HAP-1 (cell line): Measurements from ENCODE around the gene RTTN.

Experiments
- DNase-seq, 2 experiments: peaks; one replicate each; pipeline ENCODE4 v3.0.0-alpha.2; 2016 to 2020; ENCODE audit warnings: low spot score in 2 of 2
- H3K27me3 ChIP-seq: fragments of 250-450 bp; sonication (Bioruptor Pico); 2 replicates; pipeline ENCODE4 v1.5.1; 2020; ENCODE audit warnings: low read depth, mild to moderate bottlenecking, moderate library complexity
- H3K36me3 ChIP-seq: fragments of 250-450 bp; sonication (Bioruptor Pico); replicated peaks from 2 replicates; pipeline ENCODE4 v1.5.1; 2020; ENCODE audit warnings: mild to moderate bottlenecking
- H3K4me1 ChIP-seq: fragments of 250-450 bp; sonication (Bioruptor Pico); 2 replicates; pipeline ENCODE4 v1.5.1; 2020; ENCODE audit warnings: mild to moderate bottlenecking
- H3K4me3 ChIP-seq: fragments of 250-450 bp; sonication (Bioruptor Pico); 2 replicates; pipeline ENCODE4 v1.5.1; 2020; ENCODE audit warnings: mild to moderate bottlenecking, moderate library complexity
- H3K9me3 ChIP-seq: fragments of 250-450 bp; sonication (Bioruptor Pico); 2 replicates; pipeline ENCODE4 v1.5.1; 2020; ENCODE audit warnings: mild to moderate bottlenecking, moderate library complexity
- in situ Hi-C: fragments of 300-500 bp; cut with MboI; formaldehyde crosslinking; loops from 3 replicates; pipeline ENCODE4 v1.14.3; 2020; ENCODE audit warnings: low sequenced_read_pairs, inconsistent platforms, mixed read lengths

RTTN gene

DNA sequence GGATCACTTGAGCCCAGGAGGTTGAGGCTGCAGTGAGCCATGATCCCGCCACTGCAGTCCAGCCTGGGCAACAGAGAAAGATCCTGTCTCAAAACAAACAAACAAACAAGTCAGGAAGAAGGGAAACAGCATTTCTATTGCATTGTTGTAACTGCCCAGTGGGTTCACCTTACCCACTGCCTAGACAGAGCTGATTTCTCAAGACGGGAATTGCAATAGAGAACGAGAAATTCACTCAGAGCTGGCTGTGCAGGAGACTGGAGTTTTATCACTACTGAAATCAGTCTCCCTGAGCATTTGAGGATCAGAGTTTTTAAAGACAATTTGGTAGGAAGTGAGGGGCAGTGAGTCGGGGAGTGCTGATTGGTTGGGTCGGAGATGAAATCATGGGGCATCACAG is 24.2 kb upstream of the RTTN start:
- H3K27me3 ChIP-seq = no peaks in the 10 kb centered on the region
- no peak overlapping the region for H3K4me3 ChIP-seq
- H3K36me3 ChIP-seq = no peaks in the 10 kb centered on the region
- in situ Hi-C loops = no loop called here
- DNase-seq = no peak
- peaks cover 5% of the 10 kb centered on the region; the same call in 1 of the 2 replicates for H3K9me3 ChIP-seq
- H3K4me1 ChIP-seq = no peaks in the 10 kb centered on the region

GRCh38 chr18:70228536-70228935 is 23.0 kb upstream of the RTTN start:
- in situ Hi-C loops = no loop called here

GRCh38 chr18:70227438-70227837 is 22.0 kb upstream of the RTTN start:
- peaks cover 7% of the 10 kb centered on the region; the same call in 1 of the 2 replicates for H3K27me3 ChIP-seq
- H3K4me1 ChIP-seq = no peaks in the 10 kb centered on the region
- in situ Hi-C loops = no loop called here
- DNase-seq = no peak
- H3K9me3 ChIP-seq = peaks cover 5% of the 10 kb centered on the region; the same call in 1 of the 2 replicates
- no peak overlapping the region for H3K4me3 ChIP-seq
- no peaks in the 10 kb centered on the region for H3K36me3 ChIP-seq

More at GRCh38 chr18:70228536-70228935, 23.0 kb upstream of the RTTN start:
- H3K27me3 ChIP-seq = peaks cover 1% of the 10 kb centered on the region; the same call in 1 of the 2 replicates
- no peak for DNase-seq
- peaks cover 5% of the 10 kb centered on the region; the same call in 1 of the 2 replicates for H3K9me3 ChIP-seq
- H3K4me3 ChIP-seq = no peak overlapping the region
- no peaks in the 10 kb centered on the region for H3K4me1 ChIP-seq
- no peaks in the 10 kb centered on the region for H3K36me3 ChIP-seq

- Histone ChIP-seq H3K4me1 (no peaks in the 10 kb centered on the region), H3K27me3 (peaks cover 7% of the 10 kb centered on the region; the same call in 1 of the 2 replicates), H3K4me3 (no peak overlapping the region), H3K36me3 (no peaks in the 10 kb centered on the region), H3K9me3 (no peaks in the 10 kb centered on the region)
- no peak for DNase-seq
- in situ Hi-C loops = no loop called here
These were observed 16.4 kb upstream of the RTTN start for GRCh38 chr18:70221915-70222278.

DNA sequence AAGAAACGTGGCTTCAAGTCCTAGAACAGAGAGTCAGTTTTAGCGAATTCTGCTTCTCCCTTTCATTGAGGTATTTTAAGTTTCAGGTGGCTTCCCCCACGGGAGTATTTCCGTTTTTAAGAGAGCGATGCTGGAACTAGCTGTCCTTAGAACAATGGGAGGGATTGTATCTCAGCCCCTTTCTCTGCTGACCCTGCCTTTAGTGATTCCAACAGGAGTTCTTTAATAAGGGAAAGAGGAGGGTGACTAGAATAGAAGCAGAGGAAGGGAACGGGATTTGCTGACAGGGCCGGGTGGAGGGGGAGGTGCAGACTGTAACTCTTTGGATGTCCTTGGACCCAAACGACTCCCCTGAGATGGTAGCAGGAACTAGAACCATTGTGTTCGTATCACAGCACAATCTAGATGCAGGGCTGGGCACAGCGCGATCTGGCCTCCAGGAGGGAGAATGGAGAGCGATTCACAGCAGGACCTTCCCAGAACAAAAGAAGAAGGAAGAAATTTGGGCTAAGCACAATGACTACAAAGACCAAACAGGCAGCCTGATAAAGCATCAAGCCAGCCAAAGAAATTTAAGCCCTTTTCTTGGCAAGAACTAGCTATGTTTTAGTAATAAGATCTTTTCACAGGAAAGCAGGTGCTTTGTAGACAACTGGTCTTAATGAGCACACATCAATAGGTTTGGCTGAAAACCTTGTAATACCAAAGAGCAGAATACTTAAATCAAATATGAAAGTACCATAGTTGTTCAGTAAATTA is 15.8 kb upstream of the RTTN start:
- in situ Hi-C loops = no loop called here
- Histone ChIP-seq H3K4me1 (no peaks in the 10 kb centered on the region), H3K9me3 (no peaks in the 10 kb centered on the region), H3K27me3 (peaks cover 7% of the 10 kb centered on the region; the same call in 1 of the 2 replicates), H3K36me3 (no peaks in the 10 kb centered on the region), H3K4me3 (no peak overlapping the region)
- peak; percentile 24 to 48 for DNase-seq

DNA sequence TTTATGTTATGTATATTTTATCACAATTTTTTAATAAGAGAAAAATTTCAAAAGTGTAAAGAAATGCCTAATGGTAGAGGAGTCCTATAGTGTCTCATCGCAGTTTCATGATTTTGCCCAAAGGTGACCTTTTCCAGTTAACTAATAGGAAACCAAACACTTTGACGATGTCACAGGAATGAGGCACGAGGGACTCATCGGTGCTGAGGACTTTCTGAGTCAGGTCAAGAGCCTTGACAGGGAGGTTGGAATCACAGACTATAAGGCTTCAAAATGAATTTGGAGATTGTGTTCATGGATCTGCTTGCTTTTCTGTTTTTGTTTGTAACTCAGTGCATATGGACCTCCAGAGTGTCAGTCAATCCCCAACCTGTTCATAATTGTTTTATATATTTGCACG is 15.1 kb upstream of the RTTN start:
- no peak overlapping the region for H3K4me3 ChIP-seq
- no peaks in the 10 kb centered on the region for H3K4me1 ChIP-seq
- H3K9me3 ChIP-seq = no peaks in the 10 kb centered on the region
- peaks cover 7% of the 10 kb centered on the region; the same call in 1 of the 2 replicates for H3K27me3 ChIP-seq
- no peaks in the 10 kb centered on the region for H3K36me3 ChIP-seq
- in situ Hi-C loops = no loop called here
- DNase-seq = no peak

- in situ Hi-C loops = no loop called here
- H3K4me1 ChIP-seq = no peaks in the 10 kb centered on the region
- peaks cover 7% of the 10 kb centered on the region; the same call in 1 of the 2 replicates for H3K27me3 ChIP-seq
- no peak overlapping the region for H3K4me3 ChIP-seq
- no peaks in the 10 kb centered on the region for H3K36me3 ChIP-seq
- no peak for DNase-seq
- H3K9me3 ChIP-seq = no peaks in the 10 kb centered on the region
These were observed 14.2 kb upstream of the RTTN start for GRCh38 chr18:70219688-70220087.

DNA sequence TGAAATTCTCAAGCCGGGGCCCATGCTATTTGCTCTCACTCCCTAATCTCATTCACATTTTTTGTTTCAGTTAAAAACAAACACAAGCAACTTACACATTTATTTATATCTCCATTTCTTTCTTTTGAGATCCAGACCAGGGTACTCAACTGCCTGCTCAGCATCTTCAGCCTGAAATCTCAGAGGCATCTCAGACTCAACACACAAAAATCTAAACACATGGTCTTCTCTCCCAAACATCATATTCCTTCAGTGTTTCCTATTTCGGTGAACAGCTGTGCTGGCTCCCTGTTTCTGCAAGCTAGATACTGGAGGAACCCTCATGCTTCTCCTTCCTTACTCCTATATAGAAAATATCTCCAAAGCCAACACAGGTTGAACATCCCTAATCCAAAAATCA is 11.3 kb upstream of the RTTN start:
- in situ Hi-C loops = no loop called here
- DNase-seq = no peak
- H3K4me3 ChIP-seq = no peak overlapping the region
- H3K27me3 ChIP-seq = no peaks in the 10 kb centered on the region; the same call in 1 of the 2 replicates
- H3K4me1 ChIP-seq = no peaks in the 10 kb centered on the region
- no peaks in the 10 kb centered on the region for H3K36me3 ChIP-seq
- H3K9me3 ChIP-seq = no peaks in the 10 kb centered on the region

- H3K4me1 ChIP-seq = peaks cover 11% of the 10 kb centered on the region; the same call in 1 of the 2 replicates
- no peaks in the 10 kb centered on the region for H3K9me3 ChIP-seq
- in situ Hi-C loops = no loop called here
- peaks cover 4% of the 10 kb centered on the region for H3K36me3 ChIP-seq
- H3K27me3 ChIP-seq = peaks cover 17% of the 10 kb centered on the region
- H3K4me3 ChIP-seq = no peak overlapping the region
- no peak for DNase-seq
These were observed 1.7 kb upstream of the RTTN start for GRCh38 chr18:70207181-70207580.

DNA sequence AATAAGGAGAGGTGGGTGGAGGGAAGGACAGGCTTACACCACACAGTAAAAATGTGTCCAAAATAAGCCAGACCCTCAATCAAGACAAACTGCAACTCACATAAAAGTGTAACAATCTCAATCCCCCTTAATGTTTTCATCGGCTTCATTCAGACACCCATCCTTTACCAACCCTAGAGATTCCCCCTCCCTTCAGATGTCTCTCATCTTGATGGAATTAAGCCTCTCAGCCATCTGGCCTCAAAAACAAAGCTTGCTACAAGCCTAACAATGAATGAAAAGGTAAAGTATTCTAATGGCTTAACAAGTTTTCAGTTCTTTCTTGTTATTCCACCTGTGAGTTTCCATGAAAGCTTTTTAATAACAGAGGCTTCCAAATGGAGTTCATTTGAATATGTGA is 5.2 kb downstream of the RTTN start:
- Histone ChIP-seq H3K27me3 (no peaks in the 10 kb centered on the region), H3K4me3 (no peak overlapping the region), H3K36me3 (peaks cover 49% of the 10 kb centered on the region), H3K9me3 (no peaks in the 10 kb centered on the region), H3K4me1 (peaks cover 9% of the 10 kb centered on the region; the same call in 1 of the 2 replicates)
- in situ Hi-C loops = no loop called here
- no peak for DNase-seq

GRCh38 chr18:70197844-70198243 is 7.6 kb downstream of the RTTN start:
- no peaks in the 10 kb centered on the region for H3K27me3 ChIP-seq
- H3K4me3 ChIP-seq = no peak overlapping the region
- H3K36me3 ChIP-seq = peaks cover 55% of the 10 kb centered on the region
- DNase-seq = no peak
- no peaks in the 10 kb centered on the region for H3K4me1 ChIP-seq
- no peaks in the 10 kb centered on the region for H3K9me3 ChIP-seq
- in situ Hi-C loops = no loop called here

DNA sequence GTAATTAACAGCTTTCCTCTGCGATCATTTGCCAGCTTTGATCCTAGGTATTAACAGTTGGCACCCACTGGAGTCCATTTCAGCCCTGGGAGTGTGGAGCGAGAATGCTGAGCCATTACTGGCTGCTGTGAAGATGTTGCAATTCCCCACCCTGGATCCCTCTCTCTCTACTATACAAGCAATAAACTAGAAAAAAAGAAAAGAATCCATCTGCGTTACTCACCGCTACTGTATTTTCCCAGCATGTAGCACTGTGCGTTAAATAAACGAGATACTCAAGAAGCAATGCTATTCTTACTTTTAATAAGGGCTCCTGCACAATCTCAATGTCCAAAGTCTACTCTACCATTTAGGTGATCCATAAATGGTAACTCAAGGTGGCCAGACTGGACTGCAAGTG is 8.5 kb downstream of the RTTN start:
- H3K4me3 ChIP-seq = no peak overlapping the region
- DNase-seq = no peak
- in situ Hi-C loops = no loop called here
- H3K36me3 ChIP-seq = peaks cover 58% of the 10 kb centered on the region
- no peaks in the 10 kb centered on the region for H3K27me3 ChIP-seq
- H3K9me3 ChIP-seq = no peaks in the 10 kb centered on the region
- no peaks in the 10 kb centered on the region for H3K4me1 ChIP-seq

- Histone ChIP-seq H3K4me3 (no peak overlapping the region), H3K4me1 (no peaks in the 10 kb centered on the region), H3K27me3 (no peaks in the 10 kb centered on the region), H3K36me3 (peaks cover 64% of the 10 kb centered on the region), H3K9me3 (no peaks in the 10 kb centered on the region)
- in situ Hi-C loops = no loop called here
- DNase-seq = peak; percentile 16 to 24
These were observed 9.5 kb downstream of the RTTN start for GRCh38 chr18:70195852-70196434.

DNA sequence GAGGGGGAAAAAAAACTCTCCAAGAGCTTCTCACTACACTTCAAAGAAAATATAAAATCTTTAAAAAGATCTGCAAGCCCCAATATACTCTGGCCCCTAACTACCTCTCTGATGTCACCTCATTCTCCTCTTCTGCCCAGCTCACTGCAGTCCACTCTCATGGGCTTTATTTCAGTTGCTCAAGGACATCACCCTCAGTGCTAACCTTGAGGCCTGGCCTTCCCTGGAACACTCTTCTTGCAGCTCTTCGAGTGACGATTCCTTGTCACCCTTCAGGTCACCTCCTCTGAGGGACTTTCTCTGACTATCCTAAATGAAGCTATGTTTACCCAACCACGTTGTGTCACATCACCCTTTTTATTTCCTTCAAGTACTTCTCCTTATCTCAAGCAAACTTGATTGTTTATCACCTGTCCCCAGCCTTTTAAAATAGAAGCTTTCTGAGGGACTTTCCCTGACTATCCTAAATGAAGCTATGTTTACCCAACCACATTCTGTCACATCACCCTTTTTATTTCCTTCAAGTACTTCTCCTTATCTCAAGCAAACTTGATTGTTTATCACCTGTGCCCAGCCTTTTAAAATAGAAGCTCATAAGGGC is 10.4 kb downstream of the RTTN start:
- peaks cover 56% of the 10 kb centered on the region for H3K36me3 ChIP-seq
- DNase-seq = no peak
- H3K27me3 ChIP-seq = no peaks in the 10 kb centered on the region
- H3K4me1 ChIP-seq = no peaks in the 10 kb centered on the region
- no peaks in the 10 kb centered on the region for H3K9me3 ChIP-seq
- in situ Hi-C loops = no loop called here
- no peak overlapping the region for H3K4me3 ChIP-seq
